ENCODE data around the gene VRK3. TPM values are rescaled to one million over a fixed set of nuclear protein-coding genes. Genes with fewer than 3 reads are reported as not detected.

Gene VRK3
- total and polyA plus RNA-seq, 2 donors (not counting 3 experiments of a cell fraction or from before 2014, with no cell fraction given) = 20.4 to 36.0 TPM

DNA sequence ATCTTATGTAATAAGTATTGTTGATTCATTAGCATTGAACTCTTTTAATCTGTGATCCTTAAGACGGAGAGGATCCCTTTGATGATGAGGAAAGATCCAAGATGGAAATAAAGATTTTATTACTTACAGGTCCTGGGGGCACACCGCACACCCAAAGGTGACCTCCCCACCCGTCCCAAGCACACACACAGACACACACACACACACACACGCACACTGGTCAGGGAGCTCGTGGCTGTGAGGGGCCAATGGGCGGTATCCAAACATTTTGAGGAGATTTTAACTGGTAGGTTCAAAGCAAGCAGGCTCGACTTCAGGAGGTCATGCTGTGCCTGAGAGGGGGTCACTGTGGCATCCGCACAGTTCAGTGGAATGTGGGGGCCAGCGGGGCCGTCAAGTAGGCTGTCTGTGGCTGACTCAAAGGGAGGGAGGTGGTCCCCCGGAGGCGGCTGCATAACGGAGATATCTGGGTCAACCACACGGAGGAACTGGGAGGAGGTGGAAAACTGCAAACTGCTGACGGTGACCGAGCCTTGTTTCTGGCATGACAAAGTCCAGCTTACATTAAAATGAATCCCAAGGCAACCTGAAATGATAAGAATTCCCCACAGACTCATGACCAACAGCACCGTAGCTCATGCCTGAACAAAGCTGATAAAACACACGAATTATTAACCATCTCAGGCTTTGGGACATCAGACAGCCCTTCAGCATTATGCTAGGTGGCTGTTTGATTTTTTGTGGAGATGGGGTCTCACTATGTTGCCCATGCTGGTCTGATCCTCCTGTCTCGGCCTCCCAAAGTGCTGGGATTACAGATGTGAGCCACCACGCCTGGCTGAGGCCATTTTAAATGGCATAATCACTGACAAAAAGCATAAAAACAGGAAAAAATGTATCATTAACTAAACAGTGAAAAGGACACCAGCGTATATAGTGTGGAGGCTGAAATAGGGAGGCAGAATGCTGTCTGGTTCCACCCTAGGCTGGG lies 43.3 kb downstream of the VRK3 start:
- Histone ChIP-seq H3K4me2 (ENCODE audit: insufficient read depth, low read length) (no peak overlapping the region), H3K27me3 (ENCODE audit: control insufficient read depth in 2 of 2, insufficient read depth in 2 of 2, low read length in 2 of 2) (no peaks in the 10 kb centered on the region), H3K27ac (ENCODE audit: insufficient read depth, low read depth, low read length) (no peak overlapping the region), H3K4me3 (replicated peaks in 1 of 3; ENCODE audit: insufficient read depth in 1 of 3, low read depth in 1 of 3, low read length in 3 of 3) (no peak overlapping the region), H3K9me3 (replicated peaks; ENCODE audit: control insufficient read depth, insufficient read depth, low read length) (no peaks in the 10 kb centered on the region), H3K36me3 (ENCODE audit: control insufficient read depth in 2 of 2, extremely low read depth in 1 of 2, insufficient read depth in 2 of 2, low read length in 2 of 2) (peaks cover 0 to 3% of the 10 kb centered on the region in 2 experiments), H3K4me1 (ENCODE audit: control insufficient read depth, extremely low read depth, insufficient read depth, low read length) (no peaks in the 10 kb centered on the region), H3K9me1 (replicated peaks; ENCODE audit: control insufficient read depth, extremely low read depth, insufficient read depth, low read length) (no peaks in the 10 kb centered on the region), H2AFZ (ENCODE audit: low read depth, low read length) (no peak overlapping the region), H3K9ac (replicated peaks; ENCODE audit: extremely low read depth, insufficient read depth, low read length) (no peak overlapping the region), H3K79me2 (ENCODE audit: control insufficient read depth, insufficient read depth, low read length) (no peaks in the 10 kb centered on the region), H4K20me1 (replicated peaks; ENCODE audit: control insufficient read depth, extremely low read depth, insufficient read depth, low read length) (no peaks in the 10 kb centered on the region)
- dilution Hi-C loops (cut with MboI; ENCODE audit: extremely low pct_ligation_motif_present, low sequenced_read_pairs) = no loop called here
- intact Hi-C loops (cut with micrococcal nuclease) = no loop called here
- POLR2A ChIA-PET = no interaction called here
- FAIRE-seq (no peak), DNase-seq (ENCODE audit: low read depth, low spot score) (no peak)
- no TSS peak for BruUV-seq (replicated peaks)
- CTCF ChIA-PET = interaction anchor here (1.3 to 2.5 kb wide), 3 partner anchors 28 to 154 kb away, joined by 4 to 5 read pairs (median 4); no protein-coding TSS in a partner anchor
- TF ChIP-seq FOS (IDR thresholded peaks at IDR 0.05; ENCODE audit: borderline replicate concordance, insufficient read depth, low read length) = no peak
- TF ChIP-seq GATA2 (IDR thresholded peaks at IDR 0.05; ENCODE audit: insufficient read depth, insufficient read length, low read depth, low read length) = no peak
- no peak for TF ChIP-seq MYC (IDR thresholded peaks at IDR 0.05; ENCODE audit: low read depth, low read length)
- no peak for TF ChIP-seq POLR2AphosphoS5 (IDR thresholded peaks at IDR 0.05; ENCODE audit: insufficient read depth, low read depth, low read length)
- TF ChIP-seq, protein P1, sequence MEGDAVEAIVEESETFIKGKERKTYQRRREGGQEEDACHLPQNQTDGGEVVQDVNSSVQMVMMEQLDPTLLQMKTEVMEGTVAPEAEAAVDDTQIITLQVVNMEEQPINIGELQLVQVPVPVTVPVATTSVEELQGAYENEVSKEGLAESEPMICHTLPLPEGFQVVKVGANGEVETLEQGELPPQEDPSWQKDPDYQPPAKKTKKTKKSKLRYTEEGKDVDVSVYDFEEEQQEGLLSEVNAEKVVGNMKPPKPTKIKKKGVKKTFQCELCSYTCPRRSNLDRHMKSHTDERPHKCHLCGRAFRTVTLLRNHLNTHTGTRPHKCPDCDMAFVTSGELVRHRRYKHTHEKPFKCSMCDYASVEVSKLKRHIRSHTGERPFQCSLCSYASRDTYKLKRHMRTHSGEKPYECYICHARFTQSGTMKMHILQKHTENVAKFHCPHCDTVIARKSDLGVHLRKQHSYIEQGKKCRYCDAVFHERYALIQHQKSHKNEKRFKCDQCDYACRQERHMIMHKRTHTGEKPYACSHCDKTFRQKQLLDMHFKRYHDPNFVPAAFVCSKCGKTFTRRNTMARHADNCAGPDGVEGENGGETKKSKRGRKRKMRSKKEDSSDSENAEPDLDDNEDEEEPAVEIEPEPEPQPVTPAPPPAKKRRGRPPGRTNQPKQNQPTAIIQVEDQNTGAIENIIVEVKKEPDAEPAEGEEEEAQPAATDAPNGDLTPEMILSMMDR (IDR thresholded peaks at IDR 0.05; ENCODE audit: extremely low read depth in 1 of 2, insufficient read depth in 1 of 2, low read depth in 1 of 2, low read length in 2 of 2) = no peak
- no peak for TF ChIP-seq POLR2A (IDR thresholded peaks at IDR 0.05; ENCODE audit: low read depth, low read length)
- TF ChIP-seq, protein P2, sequence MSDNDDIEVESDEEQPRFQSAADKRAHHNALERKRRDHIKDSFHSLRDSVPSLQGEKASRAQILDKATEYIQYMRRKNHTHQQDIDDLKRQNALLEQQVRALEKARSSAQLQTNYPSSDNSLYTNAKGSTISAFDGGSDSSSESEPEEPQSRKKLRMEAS (IDR thresholded peaks at IDR 0.05; ENCODE audit: insufficient read depth, insufficient read length) = no peak
- TF ChIP-seq EZH2 (IDR thresholded peaks at IDR 0.05; ENCODE audit: borderline replicate concordance, low read depth, low read length, severe bottlenecking) = no peak
- no peak for TF ChIP-seq JUN (IDR thresholded peaks at IDR 0.05; ENCODE audit: borderline replicate concordance, insufficient read depth, insufficient read length, low read depth)

Measured in endothelial cell of umbilical vein (primary cell).